Activated CD4-positive, CD25-positive, alpha-beta regulatory T cell (primary cell): ENCODE measurements around the gene MIAT.
"Not testable (repeated sequence)": the region's sequence is repeated elsewhere in the genome, so short reads cannot be mapped to it uniquely, and the experiment has no call there.

Experiments used
- DNase-seq, 4 experiments: peaks; one replicate each; lab custom pipeline; 2025; lab: John Stamatoyannopoulos, UW

Gene MIAT

DNA sequence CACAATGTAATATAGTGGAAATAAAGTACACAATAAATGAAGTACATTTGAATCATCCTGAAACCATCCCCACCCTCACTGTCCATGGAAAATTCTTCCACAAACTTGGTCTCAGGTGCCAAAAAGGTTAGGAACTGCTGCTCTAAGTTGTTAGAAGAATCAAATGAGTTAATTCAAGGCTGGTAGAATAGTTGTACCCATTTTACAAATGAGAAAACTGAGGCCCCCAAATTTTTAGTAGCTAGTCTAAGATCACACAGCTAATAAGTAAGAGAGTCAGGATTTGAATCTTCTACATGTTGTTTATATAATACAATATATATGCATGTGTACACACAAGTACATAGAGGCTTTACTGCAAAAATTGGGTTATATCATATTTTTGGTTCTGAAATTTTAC is 43.1 kb downstream of the MIAT start:
- no peak for DNase-seq

DNA sequence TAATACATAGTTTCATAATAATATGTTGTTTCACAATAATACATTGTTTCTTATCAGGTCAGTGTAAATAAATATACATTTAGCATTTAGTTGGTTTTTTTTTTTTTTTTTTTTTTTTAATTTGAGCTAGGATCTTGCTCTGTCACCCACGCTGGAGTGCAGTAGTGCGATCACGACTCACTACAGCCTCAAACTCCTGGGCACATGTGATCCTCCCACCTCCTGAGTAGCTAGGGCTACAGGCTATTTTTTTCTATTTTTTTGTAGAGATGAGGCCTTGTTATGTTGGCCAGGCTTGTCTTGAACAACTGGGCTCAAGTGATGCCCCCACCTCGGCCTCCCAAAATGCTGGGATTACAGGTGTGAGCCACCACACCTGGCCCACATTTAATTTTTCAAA is 43.5 kb downstream of the MIAT start:
- no peak for DNase-seq

DNA sequence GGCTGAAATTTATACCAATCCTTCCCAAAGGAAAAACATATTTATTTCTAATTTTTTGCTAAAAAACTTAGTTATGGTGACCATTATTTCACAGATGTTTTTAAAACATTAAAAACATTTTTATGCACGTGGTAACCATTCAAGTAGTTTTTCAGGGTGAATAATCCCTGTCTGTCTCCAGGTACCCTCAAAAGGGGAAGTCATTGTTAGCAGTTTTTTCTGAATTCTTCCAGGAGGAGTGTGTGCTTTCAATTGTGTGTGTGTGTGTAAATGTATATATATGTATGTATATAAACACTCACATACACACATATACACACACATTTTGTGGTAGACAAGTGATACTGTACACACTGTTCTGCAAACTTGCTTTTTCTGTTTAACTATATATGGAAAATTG is 43.9 kb downstream of the MIAT start:
- no peak for DNase-seq

DNA sequence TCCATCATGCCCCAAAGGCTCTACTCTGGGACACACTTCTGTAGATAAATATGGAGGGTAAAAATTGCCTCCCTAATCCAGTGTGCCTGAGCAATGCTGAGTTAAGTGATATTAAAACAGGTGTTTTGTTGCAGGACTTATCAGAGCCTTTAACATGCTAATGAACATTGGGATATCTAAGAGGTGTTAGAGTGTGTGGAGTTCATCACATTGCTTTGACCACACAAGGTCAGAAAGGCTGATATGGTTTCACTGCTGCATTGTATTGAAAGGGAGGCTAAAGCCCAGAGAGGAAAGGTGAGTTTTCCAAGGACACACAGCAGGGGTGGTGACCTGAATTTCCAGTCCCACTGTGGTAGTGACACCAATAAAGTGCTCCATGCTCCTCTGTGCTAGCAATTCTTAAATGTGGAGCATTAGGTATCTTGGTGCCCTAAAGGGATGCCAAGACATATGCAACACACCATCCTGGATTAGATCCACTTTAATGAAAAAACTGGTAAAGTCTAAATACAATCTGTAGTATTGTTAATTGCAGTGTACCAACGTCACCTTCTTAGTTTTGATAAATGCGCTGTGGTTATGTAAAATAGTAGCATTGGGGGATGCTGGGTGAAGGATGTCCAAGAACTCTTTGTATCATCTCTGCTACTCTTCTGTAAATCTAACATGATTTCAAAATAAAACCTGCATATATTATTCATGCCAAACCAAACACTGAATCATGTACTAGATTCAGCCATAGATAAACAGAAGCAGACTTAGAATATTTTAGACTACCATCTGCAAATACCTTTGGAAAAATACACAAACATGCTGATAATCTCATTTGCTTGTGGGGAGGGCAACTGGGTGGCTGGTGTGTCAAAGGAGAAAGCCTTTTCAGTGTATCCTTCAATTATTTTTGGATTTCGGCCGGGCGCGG is 45.8 kb downstream of the MIAT start:
- DNase-seq: no peak

DNA sequence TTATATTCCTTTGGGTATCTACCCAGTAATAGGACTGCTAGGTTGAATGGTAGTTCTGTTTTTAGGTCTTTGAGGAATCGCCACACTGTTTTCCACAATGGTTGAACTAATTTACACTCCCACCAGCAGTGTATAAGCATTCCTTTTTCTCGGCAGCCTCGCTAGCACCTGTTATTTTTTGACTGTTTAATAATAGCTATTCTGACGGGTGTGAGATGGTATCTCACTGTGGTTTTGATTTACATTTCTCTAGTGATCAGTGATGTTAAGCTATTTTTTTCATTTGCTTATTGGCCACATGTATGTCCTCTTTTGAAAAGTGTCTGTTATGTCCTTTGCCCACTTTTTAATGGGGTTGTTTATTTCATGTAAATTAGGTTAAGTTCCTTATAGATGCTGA is 48.0 kb downstream of the MIAT start:
- DNase-seq: not testable (repeated sequence)

DNA sequence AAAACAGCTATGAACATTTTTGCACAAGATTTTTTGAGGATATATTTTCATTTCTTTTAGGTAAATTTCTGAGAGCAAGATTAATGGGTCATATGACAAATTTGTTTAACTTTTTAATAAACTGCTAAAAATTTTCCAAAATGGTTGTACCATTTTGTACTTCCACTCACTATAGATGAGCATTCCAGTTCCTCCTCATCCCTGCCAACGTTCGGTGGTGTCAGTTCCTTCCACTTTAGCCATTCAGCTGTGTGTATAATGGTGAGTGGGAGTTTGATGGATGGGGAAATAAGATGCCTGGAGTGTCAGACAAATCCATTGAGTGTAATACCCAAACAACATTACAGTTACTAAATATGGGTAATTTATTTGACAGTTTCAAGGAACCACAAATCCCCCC is 49.7 kb downstream of the MIAT start:
- DNase-seq: no peak

DNA sequence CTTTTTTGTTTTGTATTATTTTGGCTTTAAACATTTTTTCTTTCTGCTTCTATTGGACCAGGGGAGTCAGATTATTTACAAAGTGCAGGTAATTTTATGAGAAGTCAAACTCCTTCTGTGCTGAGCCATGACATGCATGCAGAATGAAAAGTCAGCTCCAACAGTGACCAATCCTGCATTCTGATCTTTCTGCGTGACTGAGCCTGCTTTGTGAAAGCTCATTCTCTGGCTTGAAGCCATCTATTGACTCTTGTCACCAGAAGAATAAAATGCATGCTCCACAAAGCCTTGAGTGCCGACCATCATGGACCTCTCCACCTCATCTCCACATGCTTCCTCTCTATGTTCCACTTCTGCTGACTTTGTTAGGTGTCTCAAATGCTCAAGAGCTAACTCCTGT is 50.2 kb downstream of the MIAT start:
- DNase-seq: no peak

DNA sequence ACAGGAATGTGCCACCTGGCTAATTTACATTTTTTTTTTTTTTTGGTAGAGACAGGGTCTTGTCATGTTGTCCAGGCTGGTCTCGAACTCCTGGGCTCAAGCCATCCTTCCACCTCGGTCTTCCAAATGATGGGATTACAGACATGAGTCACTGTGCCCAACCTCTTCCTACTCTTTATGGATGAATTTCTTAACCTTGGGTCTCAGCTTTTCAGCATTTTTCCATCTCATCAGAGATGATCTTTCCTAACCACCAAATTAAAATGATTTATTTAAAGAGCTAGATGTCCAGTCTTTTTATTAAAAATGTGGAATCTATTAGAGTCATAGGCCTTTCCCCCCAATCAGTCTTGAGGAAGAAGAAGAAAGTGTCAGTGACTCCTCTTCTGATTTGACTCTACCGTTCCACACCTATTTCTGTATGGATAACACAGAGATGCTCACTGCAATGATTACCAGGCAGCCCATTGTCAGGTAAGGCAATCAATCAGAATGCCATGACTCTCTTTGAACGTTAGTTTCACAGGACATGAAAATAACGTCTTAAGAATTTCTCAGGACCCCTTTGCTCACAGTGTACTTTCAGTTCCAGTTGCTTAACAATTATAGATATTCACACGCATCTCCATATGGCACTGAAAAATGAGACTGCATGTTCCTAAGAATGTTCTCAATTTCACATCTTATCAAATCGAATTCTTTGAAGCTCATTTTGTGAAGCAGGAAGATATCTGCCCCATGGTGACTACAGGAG is 51.0 kb downstream of the MIAT start:
- DNase-seq: no peak

DNA sequence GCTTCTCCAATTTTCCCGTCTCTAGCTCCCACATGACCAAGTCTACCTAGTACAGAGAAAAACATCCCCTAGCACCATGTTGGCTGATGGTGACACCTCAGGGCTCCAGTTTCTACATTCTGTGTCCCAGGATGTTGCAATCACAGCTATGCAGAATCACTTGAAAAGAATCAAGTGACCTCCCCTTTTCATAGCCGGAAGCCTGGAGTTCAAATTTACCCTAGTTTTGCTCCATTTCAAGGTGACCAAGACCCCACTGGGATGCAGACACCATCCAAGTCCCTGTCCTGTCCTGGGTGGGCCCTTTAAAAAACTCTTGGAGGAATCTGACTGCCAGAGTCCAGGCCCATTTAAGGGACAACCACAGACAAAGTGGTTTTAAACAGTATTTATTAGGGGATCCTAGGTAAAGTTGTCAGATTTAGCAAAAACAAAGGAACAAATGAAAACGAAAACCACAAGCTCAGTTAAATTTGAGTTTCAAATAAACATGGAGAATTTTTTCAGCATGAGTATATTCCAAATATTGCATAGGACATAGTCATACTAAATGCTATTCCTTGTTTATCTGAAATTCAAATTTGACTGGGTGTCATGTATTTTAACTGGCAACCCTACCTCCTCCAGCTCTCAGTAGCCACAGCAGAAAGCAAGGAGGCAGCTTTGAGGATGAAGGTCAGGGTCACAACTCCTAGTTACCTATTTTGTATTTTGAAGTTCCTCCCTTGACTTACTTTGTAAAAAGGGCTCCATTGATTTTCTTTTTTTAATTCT is 52.4 kb downstream of the MIAT start:
- no peak for DNase-seq

DNA sequence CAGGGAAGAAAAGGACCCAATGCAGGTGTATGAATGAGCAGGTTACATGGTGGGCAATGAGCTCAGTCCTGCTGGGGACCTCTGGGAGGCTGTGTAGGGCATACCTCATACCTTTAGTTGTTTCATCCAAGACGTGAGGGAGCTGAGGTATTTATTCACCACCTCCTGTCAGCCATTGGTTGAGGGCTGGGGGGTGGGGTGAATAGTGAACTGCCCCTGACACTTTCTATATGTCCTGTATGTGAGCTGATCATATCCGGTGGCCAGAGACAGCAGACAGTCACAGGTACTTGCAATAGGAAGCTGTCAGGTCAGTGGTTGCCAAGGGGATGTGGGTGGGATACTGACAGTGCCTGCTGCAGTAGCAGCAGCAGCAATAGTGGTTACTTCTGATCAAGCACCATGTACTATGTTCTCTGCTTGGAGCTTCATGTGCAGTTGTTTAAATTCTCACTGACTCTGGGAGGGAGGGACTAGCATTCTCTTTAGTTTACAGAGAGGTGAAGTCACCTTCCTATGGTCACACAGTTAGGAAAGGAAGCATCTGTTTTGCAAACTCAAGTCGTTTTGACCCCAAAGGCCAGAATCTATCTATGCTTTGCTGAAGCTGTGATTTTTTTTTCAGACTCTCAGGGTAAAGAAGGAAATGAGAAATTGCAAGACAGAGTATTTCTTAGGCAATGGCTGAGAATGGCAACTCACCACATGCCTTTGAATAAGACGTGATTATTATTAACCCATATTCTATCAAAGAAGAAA is 54.0 kb downstream of the MIAT start:
- no peak for DNase-seq

DNA sequence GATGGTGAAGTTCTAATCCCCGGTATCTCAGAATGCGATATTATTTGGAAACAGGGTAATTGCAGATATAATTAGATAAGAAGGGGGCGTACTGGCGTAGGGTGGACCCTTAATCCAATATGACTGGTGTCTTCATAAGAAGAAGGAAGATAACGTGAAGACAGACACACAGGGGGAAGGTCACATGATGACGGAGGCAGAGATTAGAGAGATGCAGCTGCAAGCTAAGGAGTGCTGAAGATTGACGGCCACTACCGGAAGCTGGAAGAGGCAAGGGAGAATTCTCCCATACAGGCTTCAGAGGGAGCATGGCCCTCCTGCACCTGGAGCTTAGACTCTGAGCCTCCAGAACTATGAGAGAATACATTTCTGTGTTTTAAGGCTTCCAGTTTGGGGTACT is 54.8 kb downstream of the MIAT start:
- DNase-seq: no peak

DNA sequence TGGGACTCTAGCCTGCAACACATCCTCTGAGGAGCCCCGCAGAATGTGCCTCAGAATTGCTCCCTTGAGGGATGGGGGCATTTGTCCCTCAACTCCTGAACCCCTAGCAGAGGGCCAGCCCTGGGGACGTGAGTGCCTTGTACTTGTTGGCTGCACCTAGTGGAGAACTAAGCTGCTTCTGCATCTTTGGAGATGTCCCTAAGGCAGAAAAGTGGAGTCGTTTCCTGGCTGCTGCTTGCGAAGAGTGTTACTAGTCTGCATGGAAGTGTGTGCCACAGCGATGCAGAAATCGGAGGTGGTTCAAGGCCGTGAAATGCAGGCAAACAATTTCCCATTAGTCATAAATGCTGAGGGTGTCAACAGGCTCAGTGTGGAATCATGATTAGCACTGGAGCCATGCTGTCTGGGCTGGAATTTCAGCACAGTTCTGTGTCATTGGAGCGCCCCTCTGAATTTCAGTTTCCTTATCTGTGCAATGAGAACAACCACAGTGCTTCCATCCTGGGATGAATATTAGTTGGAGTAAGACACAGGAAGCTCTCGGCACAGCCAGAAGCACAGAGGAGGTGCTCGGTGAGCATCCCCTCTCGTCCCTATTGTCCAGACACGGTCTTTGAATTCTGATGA is 56.5 kb downstream of the MIAT start:
- DNase-seq: no peak

DNA sequence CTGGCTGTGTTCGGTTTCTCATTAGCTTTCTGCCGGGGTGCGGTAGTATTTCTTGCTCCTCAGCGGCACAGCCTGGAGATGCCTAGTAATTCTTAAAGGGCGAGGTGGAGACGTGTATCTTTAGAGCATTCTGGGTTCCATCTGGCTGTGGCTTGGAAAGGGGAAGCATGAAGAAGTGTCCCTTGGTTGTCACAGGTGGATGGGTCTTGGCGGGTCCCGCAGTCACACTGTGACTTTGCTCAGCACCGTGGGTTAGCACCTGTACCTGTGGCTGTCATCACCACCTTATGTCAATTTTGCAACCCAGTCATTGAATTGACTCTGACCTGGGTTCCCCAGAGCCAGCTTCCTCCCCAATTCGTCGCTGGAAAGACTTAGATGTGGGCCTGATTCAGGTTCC is 57.6 kb downstream of the MIAT start:
- DNase-seq: no peak

DNA sequence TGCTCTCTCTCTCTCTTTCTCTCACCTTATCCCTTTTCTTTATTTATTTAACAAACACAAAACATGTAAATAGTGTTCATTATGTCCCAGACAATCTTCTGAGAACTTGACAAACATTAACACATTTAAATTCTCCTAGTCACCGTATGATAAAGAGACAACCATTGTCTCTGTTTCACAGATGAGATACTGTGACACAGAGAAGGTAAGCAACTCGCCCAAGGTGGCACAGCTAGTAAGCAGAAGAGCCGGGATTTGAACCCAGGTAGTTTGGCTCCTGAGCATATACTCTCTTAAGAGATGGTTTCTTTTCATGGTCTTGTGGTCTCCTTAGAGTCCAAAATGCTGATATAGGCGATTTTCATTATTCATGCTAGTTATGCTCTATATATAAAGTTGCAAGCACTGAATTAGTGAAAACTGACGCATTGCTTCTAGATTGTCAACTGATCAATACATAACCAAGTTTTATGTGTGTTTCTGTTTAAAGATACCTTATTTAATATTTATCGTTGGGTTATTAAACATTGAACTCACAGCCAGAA is 58.1 kb downstream of the MIAT start:
- DNase-seq: no peak

DNA sequence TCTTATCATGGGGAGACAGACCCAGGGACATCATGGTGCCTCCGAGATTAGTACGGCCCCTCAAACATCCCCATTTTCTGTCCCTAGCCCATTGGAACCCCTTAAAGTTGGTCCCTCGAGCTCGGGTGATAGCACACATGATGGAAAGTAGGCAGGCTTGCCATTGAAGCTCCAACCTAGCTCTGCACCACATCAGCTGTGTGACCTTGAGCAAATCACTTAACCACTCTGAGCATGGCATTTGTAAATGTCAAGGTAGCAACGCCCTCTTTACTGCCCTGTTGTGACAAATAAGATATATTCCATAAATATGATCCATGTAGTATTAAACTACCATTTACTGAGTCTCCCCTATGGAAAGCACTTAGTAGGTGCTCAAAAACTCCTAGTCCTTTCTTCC is 61.1 kb downstream of the MIAT start:
- no peak for DNase-seq

DNA sequence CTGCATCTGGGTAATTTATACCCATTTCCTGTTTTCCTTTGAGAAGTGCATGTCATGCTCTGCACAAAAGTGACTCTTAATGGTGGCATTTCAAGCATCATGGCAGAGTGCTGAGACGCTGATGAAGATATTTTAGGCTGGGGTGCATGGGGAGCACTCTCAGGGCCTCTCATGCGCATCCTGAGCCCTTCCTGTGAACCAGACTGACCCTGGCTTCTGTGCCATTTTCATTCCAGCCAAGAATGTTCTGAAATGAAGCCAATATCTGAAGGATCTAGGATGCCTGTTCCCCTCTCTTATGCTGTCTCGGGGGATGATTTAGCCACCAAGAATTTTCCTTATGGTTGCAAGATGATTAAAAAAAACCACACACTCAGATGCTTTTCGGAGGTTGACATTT is 61.5 kb downstream of the MIAT start:
- DNase-seq: no peak

DNA sequence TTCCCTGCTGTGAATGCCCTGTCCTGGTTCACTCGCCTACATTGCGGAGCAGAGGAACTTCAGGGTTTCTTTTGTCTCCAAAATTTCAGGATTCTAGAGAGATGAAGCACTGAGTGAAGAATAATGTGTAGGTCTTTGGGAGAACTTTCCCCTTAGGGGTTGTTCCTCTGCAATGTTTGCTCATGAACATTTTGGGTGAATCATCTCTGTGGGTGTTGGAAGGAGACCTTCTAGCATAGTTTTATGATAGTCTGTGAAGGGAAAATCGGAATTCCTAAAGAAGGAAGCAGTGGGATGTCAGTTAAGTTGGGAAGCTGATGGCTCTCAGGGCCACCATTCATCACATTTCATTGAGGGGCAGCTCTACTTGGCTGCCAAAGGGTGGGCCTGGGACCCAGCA is 64.8 kb downstream of the MIAT start:
- no peak for DNase-seq

DNA sequence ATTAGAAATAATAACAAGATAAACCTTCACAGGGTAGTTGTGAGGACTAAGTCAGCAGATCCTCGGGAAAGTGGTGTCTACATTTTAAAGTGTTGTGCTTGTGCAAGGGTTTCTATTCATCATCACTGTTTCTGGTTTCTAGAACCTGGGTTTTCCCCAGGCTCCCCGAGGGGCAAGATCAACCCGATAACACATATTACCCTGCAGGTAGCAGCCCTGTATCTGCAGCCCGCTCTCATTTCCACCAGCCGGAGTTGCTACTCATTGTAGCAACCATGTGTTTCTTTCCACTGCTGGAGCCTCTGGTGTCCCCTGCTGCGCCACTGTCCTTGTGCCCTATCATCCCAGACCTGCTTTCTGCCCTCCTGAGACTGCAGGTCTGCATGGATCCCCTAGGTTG is 67.0 kb downstream of the MIAT start:
- DNase-seq: no peak

DNA sequence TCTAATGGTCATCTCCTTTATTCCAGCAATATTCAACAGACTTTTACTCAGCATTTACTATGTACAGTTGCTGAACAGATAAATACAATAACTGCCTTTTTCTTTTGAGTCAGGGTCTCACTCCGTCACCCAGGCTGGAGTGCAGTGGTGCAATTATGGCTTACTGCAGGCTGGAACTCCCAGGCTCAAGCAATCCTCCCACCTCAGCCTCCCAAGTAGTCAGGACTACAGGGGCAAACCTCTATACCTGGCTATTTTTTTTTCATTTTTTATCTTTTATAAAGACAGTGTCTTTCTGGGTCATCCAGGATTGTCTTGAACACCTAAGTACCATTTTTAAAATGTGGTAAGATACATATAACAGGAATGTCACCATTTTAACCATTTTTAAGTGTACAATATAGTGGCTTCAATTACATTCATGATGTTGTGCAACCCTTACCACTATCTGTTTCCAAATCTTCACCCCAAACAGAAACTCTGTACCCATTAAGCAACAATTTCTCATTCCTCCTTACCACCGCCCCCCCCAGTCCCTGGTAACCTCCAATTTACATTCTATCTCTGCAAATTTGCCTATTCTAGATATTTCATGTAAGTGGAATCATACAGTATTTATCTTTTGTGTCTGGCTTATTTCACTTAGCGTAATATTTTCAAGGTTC is 67.8 kb downstream of the MIAT start:
- DNase-seq: no peak
